HepG2 (cell line): ENCODE measurements around the gene PTK7. TPM values are rescaled to one million over a fixed set of nuclear protein-coding genes. Genes with fewer than 3 reads are reported as not detected.

Source experiments
- ATAC-seq: fragments of 200-7000 bp; cut with Tn5 transposase; 3 replicates; pipeline ENCODE4 v1.9.1; 2020; ENCODE audit warnings: mild to moderate bottlenecking, moderate library complexity
- BruUV-seq: library from RNA; stranded (reverse); fragments of 400-500 nt; replicated peaks from 2 replicates; lab custom pipeline; 2021; lab: Mats Ljungman, UMichigan
- CTCF ChIA-PET: fragments of 300-600 bp; formaldehyde crosslinking; extraction: SDS; loops from one replicate; lab custom pipeline; 2021; ENCODE audit warnings: low total read pairs, inconsistent platforms, low intra/inter-chr PET ratio; lab: Yijun Ruan, JAX
- POLR2A ChIA-PET: fragments of 350-600 bp; sonication (Branson Sonifier 250); formaldehyde crosslinking; loops from one replicate; lab custom pipeline; 2020; ENCODE audit warnings: antibody characterized with exemption, inconsistent platforms; lab: Yijun Ruan, JAX
- DNase-seq: peaks from one replicate; pipeline ENCODE4 v3.0.0-alpha.2; 2015; ENCODE audit warnings: low spot score
- FAIRE-seq: peaks from 3 replicates; lab custom pipeline; 2011; peaks lifted over from hg19 to GRCh38; lab: Jason Lieb, UNC
- H2AFZ ChIP-seq: one replicate; pipeline ENCODE4 v1.6.1; 2011; ENCODE audit warnings: low read length, inconsistent platforms
- H3K27ac ChIP-seq: fragments of 300-600 bp; 3 replicates; pipeline ENCODE4 v1.8.0; 2011; ENCODE audit warnings: mixed run types, mild to moderate bottlenecking, mixed read lengths, low read length, inconsistent platforms; ENCODE audit not compliant: insufficient read depth; ENCODE audit errors: extremely low read length
- H3K27me3 ChIP-seq, 2 experiments: fragments of 200-600 bp in 1 of 2; 2 replicates in 1 of 2; 3 replicates in 1 of 2; pipeline versions ENCODE4 v1.6.0 to v1.8.0; 2011; ENCODE audit warnings: low read length in 2 of 2, mild to moderate bottlenecking in 2 of 2, moderate library complexity in 2 of 2, inconsistent platforms in 1 of 2; ENCODE audit not compliant: insufficient read depth in 2 of 2, control insufficient read depth in 1 of 2
- H3K36me3 ChIP-seq, 2 experiments: fragments of 200-600 bp in 1 of 2; replicated peaks in 1 of 2; 2 replicates in 1 of 2; 3 replicates in 1 of 2; pipeline versions ENCODE4 v1.5.1 to v1.8.0; 2011; ENCODE audit warnings: low read length in 2 of 2, inconsistent platforms in 1 of 2; ENCODE audit not compliant: insufficient read depth in 2 of 2, control insufficient read depth in 1 of 2
- H3K4me1 ChIP-seq: 2 replicates; pipeline ENCODE4 v1.5.1; 2012; ENCODE audit warnings: low read length, inconsistent platforms; ENCODE audit not compliant: insufficient read depth
- H3K4me2 ChIP-seq: 2 replicates; pipeline ENCODE4 v1.6.0; 2011; ENCODE audit warnings: low read depth, low read length, inconsistent platforms
- H3K4me3 ChIP-seq, 3 experiments: fragments of 200-600 bp in 1 of 3; sonication (generic), shearing (Covaris generic) in 1 of 3; replicated peaks in 1 of 3; 2 replicates each; pipeline ENCODE4 v1.5.1; 2011 to 2016; ENCODE audit warnings: low read length in 3 of 3, inconsistent platforms in 2 of 3, low read depth in 2 of 3, mild to moderate bottlenecking in 2 of 3, control low read depth in 1 of 3, mixed read lengths in 1 of 3; ENCODE audit not compliant: insufficient read depth in 1 of 3
- H3K79me2 ChIP-seq: one replicate; pipeline ENCODE4 v1.6.1; 2011; ENCODE audit warnings: low read length, inconsistent platforms; ENCODE audit not compliant: insufficient read depth
- H3K9ac ChIP-seq: 2 replicates; pipeline ENCODE4 v1.6.0; 2011; ENCODE audit warnings: mild to moderate bottlenecking, low read depth, low read length, inconsistent platforms; ENCODE audit not compliant: insufficient read depth
- H3K9me3 ChIP-seq: 2 replicates; pipeline ENCODE4 v1.5.1; 2012; ENCODE audit warnings: mild to moderate bottlenecking, low read length
- H4K20me1 ChIP-seq: 2 replicates; pipeline ENCODE4 v1.6.0; 2011; ENCODE audit warnings: inconsistent platforms, mild to moderate bottlenecking, low read length, moderate library complexity; ENCODE audit not compliant: insufficient read depth
- AGO2 ChIP-seq: fragments of 200-400 bp; formaldehyde crosslinking; optimal IDR thresholded peaks from 2 replicates; pipeline ENCODE3; 2017; ENCODE audit warnings: mild to moderate bottlenecking, low read depth, low read length, moderate library complexity
- NR2C2 ChIP-seq: sonication (generic); formaldehyde crosslinking; IDR thresholded peaks from 2 replicates; pipeline ENCODE4 v1.4.0; 2020; ENCODE audit warnings: missing genetic modification reagents, mild to moderate bottlenecking, moderate library complexity, borderline replicate concordance
- POLR2A ChIP-seq, 2 experiments: IDR thresholded peaks; 2 replicates each; pipeline ENCODE4 v1.6.1; 2011; ENCODE audit warnings: low read depth in 2 of 2, low read length in 2 of 2, mild to moderate bottlenecking in 1 of 2, moderate library complexity in 1 of 2; ENCODE audit not compliant: insufficient read depth in 1 of 2
- RBFOX2 ChIP-seq: fragments of 200-400 bp; formaldehyde crosslinking; IDR thresholded peaks from 2 replicates; pipeline ENCODE4 v1.6.1; 2017; ENCODE audit warnings: low read depth, mild to moderate bottlenecking, low read length
- ZFP62 ChIP-seq: sonication (generic); formaldehyde crosslinking; IDR thresholded peaks from 2 replicates; pipeline ENCODE4 v1.4.0; 2020; ENCODE audit warnings: missing genetic modification reagents
- ZNF317 ChIP-seq: sonication (generic); formaldehyde crosslinking; IDR thresholded peaks from 2 replicates; pipeline ENCODE4 v1.5.0; 2020; ENCODE audit warnings: mild to moderate bottlenecking, missing genetic modification reagents
- WGBS: methylation state at CpG from one replicate; pipeline ENCODE4 v1.1.6; 2017; ENCODE audit warnings: low lambda C conversion rate; 5-methylcytosine and 5-hydroxymethylcytosine counted together
- in situ Hi-C: cut with HindIII; loops from 2 replicates; pipeline ENCODE4 v1.10.0; 2017; ENCODE audit warnings: low pct_unique_long_range_greater_than_20kb; ENCODE audit not compliant: extremely low pct_ligation_motif_present
- intact Hi-C: fragments of 100-400 bp; cut with micrococcal nuclease; formaldehyde crosslinking; loops from one replicate; pipeline ENCODE4 v1.10.0; 2022; ENCODE audit not compliant: unreplicated experiment
- polyA plus RNA-seq, 8 experiments: library from polyadenylated mRNA; depleted of rRNA in 3 of 8; stranded (reverse) in 7 of 8; unstranded in 1 of 8; fragments of >200 nt; fragmentation: Illumina TruSeq in 4 of 8; extraction: Trizol in 4 of 8; gene quantifications; 2 replicates each; pipeline versions ENCODE4 v1.2.1 to v1.2.3, GENCODE V29; 2011 to 2016; ENCODE audit warnings: low read depth in 4 of 8, missing spikeins in 1 of 8, mixed read lengths in 1 of 8; ENCODE audit not compliant: insufficient read depth in 1 of 8
- total RNA-seq, 5 experiments: library from RNA; depleted of rRNA; stranded (reverse); fragments of >200 nt; fragmentation: Illumina TruSeq; extraction: Trizol; gene quantifications; 2 replicates each; pipeline ENCODE4 v1.2.3, GENCODE V29; 2016; ENCODE audit warnings: low read depth in 1 of 5
- TF ChIP-seq, protein P1 (sequence below): sonication (generic); formaldehyde crosslinking; IDR thresholded peaks from 2 replicates; pipeline ENCODE4 v1.4.0; 2020; ENCODE audit warnings: low read depth, missing genetic modification reagents

The PTK7 gene
- total and polyA plus RNA-seq, 2 of the 13 experiments (the other 11 are each of a cell fraction or from before 2014, with no cell fraction given), result 98.5 to 99.8 TPM

GRCh38 chr6:43047998-43048397 lies 28.1 kb upstream of the PTK7 start:
- H3K27me3 ChIP-seq, result no peaks in the 10 kb centered on the region
- 90% methylated on average over 6 of the region's 7 CpGs for WGBS
- H2AFZ ChIP-seq, result no peak overlapping the region
- POLR2A ChIA-PET, result interaction anchor here (1.2 to 3.7 kb wide), 3 partner anchors 8 to 95 kb away, joined by 3 to 20 read pairs (median 3); partner anchors contain the start of genes KLC4 and MRPL2
- FAIRE-seq, result no peak
- no peak overlapping the region for H3K4me2 ChIP-seq
- H3K9me3 ChIP-seq, result no peaks in the 10 kb centered on the region
- H3K79me2 ChIP-seq, result peaks cover 26% of the 10 kb centered on the region
- in situ Hi-C loops, result no loop called here
- no peak for DNase-seq
- H3K4me3 ChIP-seq, result no peak overlapping the region
- CTCF ChIA-PET, result no interaction called here
- no peak overlapping the region for H3K27ac ChIP-seq
- intact Hi-C loops, result no loop called here
- H4K20me1 ChIP-seq, result no peaks in the 10 kb centered on the region
- H3K4me1 ChIP-seq, result peaks cover 28% of the 10 kb centered on the region
- H3K9ac ChIP-seq, result no peak overlapping the region
- ATAC-seq, result no peak
- TF ChIP-seq ZNF317 (CRISPR knock-in tag), result no peak
- TF ChIP-seq NR2C2 (CRISPR knock-in tag), result no peak
- TF ChIP-seq AGO2, result peak; percentile 79
- TF ChIP-seq POLR2A (IDR thresholded peaks at IDR 0.05; ENCODE audit: insufficient read depth in 1 of 2, low read depth in 2 of 2, low read length in 2 of 2), result peak in 1 of 2 experiments; percentile 15; a peak in 1 of 4 replicates
- TF ChIP-seq, protein P1, sequence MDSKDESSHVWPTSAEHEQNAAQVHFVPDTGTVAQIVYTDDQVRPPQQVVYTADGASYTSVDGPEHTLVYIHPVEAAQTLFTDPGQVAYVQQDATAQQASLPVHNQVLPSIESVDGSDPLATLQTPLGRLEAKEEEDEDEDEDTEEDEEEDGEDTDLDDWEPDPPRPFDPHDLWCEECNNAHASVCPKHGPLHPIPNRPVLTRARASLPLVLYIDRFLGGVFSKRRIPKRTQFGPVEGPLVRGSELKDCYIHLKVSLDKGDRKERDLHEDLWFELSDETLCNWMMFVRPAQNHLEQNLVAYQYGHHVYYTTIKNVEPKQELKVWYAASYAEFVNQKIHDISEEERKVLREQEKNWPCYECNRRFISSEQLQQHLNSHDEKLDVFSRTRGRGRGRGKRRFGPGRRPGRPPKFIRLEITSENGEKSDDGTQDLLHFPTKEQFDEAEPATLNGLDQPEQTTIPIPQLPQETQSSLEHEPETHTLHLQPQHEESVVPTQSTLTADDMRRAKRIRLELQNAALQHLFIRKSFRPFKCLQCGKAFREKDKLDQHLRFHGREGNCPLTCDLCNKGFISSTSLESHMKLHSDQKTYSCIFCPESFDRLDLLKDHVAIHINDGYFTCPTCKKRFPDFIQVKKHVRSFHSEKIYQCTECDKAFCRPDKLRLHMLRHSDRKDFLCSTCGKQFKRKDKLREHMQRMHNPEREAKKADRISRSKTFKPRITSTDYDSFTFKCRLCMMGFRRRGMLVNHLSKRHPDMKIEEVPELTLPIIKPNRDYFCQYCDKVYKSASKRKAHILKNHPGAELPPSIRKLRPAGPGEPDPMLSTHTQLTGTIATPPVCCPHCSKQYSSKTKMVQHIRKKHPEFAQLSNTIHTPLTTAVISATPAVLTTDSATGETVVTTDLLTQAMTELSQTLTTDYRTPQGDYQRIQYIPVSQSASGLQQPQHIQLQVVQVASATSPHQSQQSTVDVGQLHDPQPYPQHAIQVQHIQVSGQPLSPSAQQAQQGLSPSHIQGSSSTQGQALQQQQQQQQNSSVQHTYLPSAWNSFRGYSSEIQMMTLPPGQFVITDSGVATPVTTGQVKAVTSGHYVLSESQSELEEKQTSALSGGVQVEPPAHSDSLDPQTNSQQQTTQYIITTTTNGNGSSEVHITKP (CRISPR knock-in tag), result no peak
- TF ChIP-seq ZFP62 (CRISPR knock-in tag), result no peak
- TF ChIP-seq RBFOX2, result 0 out of 2 replicates have a peak, but pooled peaks have one; percentile 36
- H3K36me3 ChIP-seq, result peaks cover 41 to 72% of the 10 kb centered on the region in 2 experiments
- no TSS peak for BruUV-seq
